ENCODE data around the gene NR1H2. TPM values are rescaled to one million over a fixed set of nuclear protein-coding genes. Genes with fewer than 3 reads are reported as not detected.
A peak's percentile ranks its signal among the peaks of the same experiment; 100 is the strongest.

The NR1H2 gene
- total and polyA plus RNA-seq, 10 of the 15 experiments (the other 5 are each of a cell fraction or from before 2014, with no cell fraction given) = 0.05 to 54.2 (median 35.1) TPM

DNA sequence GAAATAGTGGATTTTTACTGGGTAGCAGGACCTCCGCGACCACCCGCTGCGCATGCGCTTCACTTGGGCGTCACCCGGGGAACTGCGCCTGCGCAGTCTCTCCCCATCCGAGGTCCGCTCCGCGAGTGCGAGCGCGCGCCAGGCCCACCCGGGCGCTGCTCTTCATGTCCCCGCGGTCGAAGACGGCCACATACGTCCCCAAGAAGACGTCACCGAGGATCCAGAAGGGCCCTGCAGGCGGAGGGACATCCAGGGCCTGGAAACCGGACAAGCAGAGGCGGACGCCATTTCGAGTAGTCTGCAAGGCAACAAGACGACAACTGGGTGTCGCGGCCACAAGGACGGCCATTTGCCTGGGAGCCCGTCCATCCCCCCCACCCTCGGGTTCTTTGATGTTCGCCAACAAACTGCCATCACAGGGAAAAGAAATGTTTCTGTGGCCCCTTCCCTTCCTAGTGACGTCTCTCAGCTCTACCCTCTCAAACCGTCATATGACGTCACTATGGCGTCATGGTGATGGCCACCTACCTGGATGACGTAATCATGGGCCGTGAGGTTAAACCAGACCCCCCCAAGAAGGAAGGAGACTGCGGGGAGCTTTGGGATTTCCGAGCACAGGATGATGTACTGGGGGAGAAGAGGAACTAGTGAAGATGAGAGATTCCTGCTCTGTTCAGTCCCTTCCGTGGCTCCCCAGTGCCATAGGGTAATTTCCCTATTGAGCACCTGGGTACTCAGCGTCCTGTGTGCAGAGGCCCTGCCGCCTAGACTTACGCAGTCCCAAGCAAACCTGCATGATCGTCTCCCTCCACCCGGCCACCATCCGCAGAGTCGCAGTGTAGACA is 17.6 kb upstream of the NR1H2 start (continued):
- TF ChIP-seq, protein P1, sequence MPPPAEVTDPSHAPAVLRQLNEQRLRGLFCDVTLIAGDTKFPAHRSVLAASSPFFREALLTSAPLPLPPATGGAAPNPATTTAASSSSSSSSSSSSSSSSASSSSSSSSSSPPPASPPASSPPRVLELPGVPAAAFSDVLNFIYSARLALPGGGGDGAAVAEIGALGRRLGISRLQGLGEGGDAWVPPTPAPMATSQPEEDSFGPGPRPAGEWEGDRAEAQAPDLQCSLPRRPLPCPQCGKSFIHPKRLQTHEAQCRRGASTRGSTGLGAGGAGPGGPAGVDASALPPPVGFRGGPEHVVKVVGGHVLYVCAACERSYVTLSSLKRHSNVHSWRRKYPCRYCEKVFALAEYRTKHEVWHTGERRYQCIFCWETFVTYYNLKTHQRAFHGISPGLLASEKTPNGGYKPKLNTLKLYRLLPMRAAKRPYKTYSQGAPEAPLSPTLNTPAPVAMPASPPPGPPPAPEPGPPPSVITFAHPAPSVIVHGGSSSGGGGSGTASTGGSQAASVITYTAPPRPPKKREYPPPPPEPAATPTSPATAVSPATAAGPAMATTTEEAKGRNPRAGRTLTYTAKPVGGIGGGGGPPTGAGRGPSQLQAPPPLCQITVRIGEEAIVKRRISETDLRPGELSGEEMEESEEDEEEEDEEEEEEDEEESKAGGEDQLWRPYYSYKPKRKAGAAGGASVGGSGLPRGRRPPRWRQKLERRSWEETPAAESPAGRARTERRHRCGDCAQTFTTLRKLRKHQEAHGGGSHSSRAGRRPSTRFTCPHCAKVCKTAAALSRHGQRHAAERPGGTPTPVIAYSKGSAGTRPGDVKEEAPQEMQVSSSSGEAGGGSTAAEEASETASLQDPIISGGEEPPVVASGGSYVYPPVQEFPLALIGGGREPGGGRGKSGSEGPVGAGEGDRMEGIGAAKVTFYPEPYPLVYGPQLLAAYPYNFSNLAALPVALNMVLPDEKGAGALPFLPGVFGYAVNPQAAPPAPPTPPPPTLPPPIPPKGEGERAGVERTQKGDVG (CRISPR knock-in tag; IDR thresholded peaks at IDR 0.05) = 0 out of 2 replicates have a peak, but pooled peaks have one; percentile 74
- TF ChIP-seq, protein P2, sequence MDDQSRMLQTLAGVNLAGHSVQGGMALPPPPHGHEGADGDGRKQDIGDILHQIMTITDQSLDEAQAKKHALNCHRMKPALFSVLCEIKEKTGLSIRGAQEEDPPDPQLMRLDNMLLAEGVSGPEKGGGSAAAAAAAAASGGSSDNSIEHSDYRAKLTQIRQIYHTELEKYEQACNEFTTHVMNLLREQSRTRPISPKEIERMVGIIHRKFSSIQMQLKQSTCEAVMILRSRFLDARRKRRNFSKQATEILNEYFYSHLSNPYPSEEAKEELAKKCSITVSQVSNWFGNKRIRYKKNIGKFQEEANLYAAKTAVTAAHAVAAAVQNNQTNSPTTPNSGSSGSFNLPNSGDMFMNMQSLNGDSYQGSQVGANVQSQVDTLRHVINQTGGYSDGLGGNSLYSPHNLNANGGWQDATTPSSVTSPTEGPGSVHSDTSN (IDR thresholded peaks at IDR 0.05; ENCODE audit: insufficient replicate concordance, low read depth, low read length) = no peak
- TF ChIP-seq GATAD2B (conservative IDR thresholded peaks at IDR 0.05; ENCODE audit: low read depth) (no peak; the same call in 1 of the 2 replicates), GABPA (IDR thresholded peaks at IDR 0.05; ENCODE audit: low read depth) (no peak), NRF1 (conservative IDR thresholded peaks at IDR 0.05; ENCODE audit: low read depth, low read length) (peak; percentile 83), FOS (IDR thresholded peaks at IDR 0.05; ENCODE audit: borderline replicate concordance, extremely low read depth, insufficient read length) (no peak), FOXM1 (IDR thresholded peaks at IDR 0.05; ENCODE audit: low read depth, low read length) (no peak), SMAD1 (IDR thresholded peaks at IDR 0.05; ENCODE audit: low read depth, partially characterized antibody) (no peak), SMARCA5 (IDR thresholded peaks at IDR 0.05) (0 out of 2 replicates have a peak, but pooled peaks have one; percentile 34), RAD51 (IDR thresholded peaks at IDR 0.05) (0 out of 2 replicates have a peak, but pooled peaks have one; percentile 35), YY1 (IDR thresholded peaks at IDR 0.05; ENCODE audit: low read depth, low read length) (peak; percentile 85), PAX5 (IDR thresholded peaks at IDR 0.05; ENCODE audit: borderline replicate concordance, low read depth, low read length) (0 out of 2 replicates have a peak, but pooled peaks have one; percentile 30), SP1 (IDR thresholded peaks at IDR 0.05; ENCODE audit: low read depth, low read length) (no peak), MXI1 (IDR thresholded peaks at IDR 0.05; ENCODE audit: low read depth, low read length) (no peak), ZZZ3 (IDR thresholded peaks at IDR 0.05; ENCODE audit: control insufficient read depth, insufficient read length, low read depth) (no peak)
- TF ChIP-seq, protein P3, sequence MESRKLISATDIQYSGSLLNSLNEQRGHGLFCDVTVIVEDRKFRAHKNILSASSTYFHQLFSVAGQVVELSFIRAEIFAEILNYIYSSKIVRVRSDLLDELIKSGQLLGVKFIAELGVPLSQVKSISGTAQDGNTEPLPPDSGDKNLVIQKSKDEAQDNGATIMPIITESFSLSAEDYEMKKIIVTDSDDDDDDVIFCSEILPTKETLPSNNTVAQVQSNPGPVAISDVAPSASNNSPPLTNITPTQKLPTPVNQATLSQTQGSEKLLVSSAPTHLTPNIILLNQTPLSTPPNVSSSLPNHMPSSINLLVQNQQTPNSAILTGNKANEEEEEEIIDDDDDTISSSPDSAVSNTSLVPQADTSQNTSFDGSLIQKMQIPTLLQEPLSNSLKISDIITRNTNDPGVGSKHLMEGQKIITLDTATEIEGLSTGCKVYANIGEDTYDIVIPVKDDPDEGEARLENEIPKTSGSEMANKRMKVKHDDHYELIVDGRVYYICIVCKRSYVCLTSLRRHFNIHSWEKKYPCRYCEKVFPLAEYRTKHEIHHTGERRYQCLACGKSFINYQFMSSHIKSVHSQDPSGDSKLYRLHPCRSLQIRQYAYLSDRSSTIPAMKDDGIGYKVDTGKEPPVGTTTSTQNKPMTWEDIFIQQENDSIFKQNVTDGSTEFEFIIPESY (IDR thresholded peaks at IDR 0.05) = no peak
- TF ChIP-seq, protein P4, sequence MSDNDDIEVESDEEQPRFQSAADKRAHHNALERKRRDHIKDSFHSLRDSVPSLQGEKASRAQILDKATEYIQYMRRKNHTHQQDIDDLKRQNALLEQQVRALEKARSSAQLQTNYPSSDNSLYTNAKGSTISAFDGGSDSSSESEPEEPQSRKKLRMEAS (IDR thresholded peaks at IDR 0.05; ENCODE audit: low read depth, low read length) = peak; percentile 71; the same call in 1 of the 2 replicates
- TF ChIP-seq, protein P5, sequence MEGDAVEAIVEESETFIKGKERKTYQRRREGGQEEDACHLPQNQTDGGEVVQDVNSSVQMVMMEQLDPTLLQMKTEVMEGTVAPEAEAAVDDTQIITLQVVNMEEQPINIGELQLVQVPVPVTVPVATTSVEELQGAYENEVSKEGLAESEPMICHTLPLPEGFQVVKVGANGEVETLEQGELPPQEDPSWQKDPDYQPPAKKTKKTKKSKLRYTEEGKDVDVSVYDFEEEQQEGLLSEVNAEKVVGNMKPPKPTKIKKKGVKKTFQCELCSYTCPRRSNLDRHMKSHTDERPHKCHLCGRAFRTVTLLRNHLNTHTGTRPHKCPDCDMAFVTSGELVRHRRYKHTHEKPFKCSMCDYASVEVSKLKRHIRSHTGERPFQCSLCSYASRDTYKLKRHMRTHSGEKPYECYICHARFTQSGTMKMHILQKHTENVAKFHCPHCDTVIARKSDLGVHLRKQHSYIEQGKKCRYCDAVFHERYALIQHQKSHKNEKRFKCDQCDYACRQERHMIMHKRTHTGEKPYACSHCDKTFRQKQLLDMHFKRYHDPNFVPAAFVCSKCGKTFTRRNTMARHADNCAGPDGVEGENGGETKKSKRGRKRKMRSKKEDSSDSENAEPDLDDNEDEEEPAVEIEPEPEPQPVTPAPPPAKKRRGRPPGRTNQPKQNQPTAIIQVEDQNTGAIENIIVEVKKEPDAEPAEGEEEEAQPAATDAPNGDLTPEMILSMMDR (IDR thresholded peaks at IDR 0.05 in 2 of 3, conservative IDR thresholded peaks at IDR 0.05 in 1 of 3; ENCODE audit: control insufficient read depth in 2 of 3, extremely low read depth in 1 of 3, insufficient read depth in 1 of 3, low read depth in 3 of 3, low read length in 3 of 3) = no peak
- TF ChIP-seq, protein P6, sequence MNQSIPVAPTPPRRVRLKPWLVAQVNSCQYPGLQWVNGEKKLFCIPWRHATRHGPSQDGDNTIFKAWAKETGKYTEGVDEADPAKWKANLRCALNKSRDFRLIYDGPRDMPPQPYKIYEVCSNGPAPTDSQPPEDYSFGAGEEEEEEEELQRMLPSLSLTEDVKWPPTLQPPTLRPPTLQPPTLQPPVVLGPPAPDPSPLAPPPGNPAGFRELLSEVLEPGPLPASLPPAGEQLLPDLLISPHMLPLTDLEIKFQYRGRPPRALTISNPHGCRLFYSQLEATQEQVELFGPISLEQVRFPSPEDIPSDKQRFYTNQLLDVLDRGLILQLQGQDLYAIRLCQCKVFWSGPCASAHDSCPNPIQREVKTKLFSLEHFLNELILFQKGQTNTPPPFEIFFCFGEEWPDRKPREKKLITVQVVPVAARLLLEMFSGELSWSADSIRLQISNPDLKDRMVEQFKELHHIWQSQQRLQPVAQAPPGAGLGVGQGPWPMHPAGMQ (IDR thresholded peaks at IDR 0.05; ENCODE audit: borderline replicate concordance) = no peak

Data from GM12878 (cell line).